HG03378 (cell line): ENCODE results near the gene BTBD9.

Experiments
- ATAC-seq: cut with Tn5 transposase; IDR thresholded peaks from one replicate; pipeline ENCODE4 v1.9.1; 2021; ENCODE audit warnings: mild to moderate bottlenecking, moderate library complexity; ENCODE audit not compliant: unreplicated experiment

Gene BTBD9

GRCh38 chr6:38171997-38172738 lies 467.6 kb downstream of the BTBD9 start:
- ATAC-seq, result no peak

DNA sequence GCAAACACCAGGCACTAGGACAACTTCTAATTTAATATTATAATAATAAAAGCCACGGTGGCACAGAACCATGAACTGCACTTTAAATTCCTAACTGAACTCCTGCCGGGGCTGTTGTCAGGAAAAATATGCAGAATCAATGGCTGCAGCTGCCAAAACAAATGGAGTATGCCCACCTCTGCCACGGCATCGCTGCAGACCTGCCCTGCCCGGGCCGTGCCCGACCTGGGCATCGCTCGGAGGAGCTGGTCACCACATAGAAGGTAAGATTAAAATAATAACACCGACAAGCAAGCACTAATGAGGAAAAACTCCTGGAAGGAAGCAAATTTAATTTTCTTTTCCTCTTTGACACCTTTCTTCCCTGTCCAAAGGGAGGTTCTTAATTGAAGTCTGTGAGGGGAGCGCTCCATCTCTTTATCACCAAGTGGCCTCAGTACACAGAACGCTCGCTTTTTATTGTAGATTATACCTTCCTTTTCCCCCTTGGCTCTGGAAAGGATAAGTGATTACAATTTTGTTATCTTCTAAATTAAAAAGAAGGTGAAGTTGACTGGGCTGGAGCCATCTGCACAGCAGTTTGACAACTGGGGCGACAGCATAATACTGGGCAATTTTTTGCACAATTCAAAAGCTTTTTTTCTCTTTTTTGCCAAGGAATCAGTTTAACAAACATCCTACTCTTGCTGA lies 468.9 kb downstream of the BTBD9 start:
- ATAC-seq, result no peak

DNA sequence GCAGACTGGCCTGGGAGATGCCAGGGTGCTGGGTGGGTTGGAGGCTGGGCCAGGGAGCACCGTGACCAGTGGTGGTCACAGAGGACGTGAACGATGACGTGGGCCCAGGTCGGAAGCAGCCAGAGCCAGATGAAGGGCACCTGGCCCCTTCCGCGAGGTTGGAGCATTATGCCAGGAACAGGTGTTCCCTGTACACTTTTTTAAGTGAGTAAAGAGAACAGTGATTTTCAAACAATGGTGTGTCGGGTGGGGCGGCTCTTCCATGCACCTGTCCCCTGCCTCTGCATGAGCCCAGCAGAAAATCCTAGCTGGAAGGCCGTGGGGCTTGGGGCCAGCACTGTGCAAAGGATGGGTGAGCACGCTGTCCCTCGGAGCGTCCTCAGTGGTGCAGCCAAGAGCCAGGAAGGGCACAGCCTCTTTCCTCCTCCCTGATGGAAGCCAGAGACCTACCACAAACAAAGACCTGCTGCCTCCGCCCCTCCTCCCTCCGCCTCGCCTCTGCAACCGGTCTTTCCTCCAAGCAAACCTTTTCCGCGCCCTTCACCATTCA lies 469.7 kb downstream of the BTBD9 start:
- no peak for ATAC-seq

GRCh38 chr6:38169221-38169976 lies 470.3 kb downstream of the BTBD9 start:
- ATAC-seq, result no peak

DNA sequence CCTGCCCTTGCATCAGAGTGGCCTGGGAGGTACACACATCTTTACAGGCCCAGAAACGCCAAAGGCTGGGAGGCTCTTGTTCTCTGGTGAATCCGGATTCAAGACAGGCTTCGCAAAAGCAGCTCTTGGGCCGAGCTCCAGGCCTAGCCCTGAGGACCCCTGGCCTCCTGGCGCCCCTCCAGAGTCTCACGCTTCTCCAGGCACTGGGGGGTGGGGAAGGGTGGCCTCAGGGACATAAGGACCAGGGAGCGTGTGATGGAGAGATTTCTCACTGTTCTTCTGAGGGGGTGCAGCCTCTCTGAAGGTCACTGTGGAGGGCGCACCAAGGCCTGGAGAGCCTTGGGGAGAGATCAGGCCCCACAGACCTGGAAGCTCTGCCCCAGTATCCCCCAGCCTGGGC lies 471.0 kb downstream of the BTBD9 start:
- no peak for ATAC-seq

- no peak for ATAC-seq
These were observed 471.6 kb downstream of the BTBD9 start for GRCh38 chr6:38168126-38168525.

GRCh38 chr6:38167598-38167997 lies 472.1 kb downstream of the BTBD9 start:
- no peak for ATAC-seq

DNA sequence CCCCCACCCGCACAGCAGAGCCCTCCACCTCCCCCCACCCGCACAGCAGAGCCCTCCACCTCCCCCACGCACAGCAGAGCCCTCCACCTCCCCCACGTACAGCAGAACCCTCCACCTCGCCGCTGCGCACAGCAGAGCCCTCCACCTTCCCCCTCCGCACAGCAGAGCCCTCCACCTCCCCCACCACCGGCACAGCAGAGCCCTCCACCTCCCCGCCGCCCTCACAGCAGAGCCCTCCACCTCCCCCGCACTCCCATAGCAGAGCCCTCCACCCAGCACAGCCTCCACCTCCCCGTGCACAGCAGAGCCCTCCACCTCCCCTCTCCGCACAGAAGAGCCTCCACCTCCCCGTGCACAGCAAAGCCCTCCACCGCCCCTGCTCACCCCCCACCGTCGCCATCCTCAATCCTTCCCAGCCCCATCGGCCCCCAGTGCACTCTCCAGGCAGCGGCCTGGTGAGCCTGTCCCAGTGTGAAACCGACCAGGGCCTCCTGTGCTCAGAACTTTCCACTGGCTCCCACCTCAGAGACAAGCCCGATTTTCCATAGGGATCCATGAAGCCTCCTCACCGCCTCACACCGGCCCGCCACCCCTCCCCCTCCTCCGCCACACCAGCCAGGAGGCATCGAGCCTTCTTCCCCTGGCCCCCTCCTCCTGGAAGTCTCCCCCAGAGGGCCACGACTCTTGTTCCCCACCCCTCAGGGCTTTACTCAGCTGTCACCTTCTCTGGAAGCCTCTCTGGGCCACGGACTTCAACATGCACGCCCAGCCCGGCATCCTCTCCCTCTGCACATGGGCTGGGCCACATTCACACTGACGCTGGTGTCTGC lies 473.1 kb downstream of the BTBD9 start:
- no peak for ATAC-seq

DNA sequence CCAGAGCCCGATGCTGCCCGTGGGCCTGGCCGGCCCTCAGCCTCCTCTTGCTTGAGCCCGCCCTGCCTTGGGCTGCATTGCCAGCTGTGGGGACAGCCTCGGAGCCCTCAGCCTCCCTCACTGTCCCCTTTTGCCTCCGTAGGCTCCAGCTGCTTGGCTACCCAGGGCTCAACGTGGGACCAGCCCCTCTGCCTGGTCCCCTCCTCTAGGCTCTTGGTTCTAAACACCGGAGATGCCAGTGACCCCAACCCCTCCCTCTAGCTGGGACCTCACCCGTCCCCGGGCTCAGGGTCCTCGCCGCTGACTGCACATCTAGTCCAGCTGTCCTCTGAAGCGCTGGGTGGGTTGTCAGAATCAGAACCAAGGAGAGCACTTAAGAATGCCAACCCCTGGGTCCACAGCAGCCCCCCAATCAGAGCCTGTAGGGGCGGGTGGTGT lies 475.0 kb downstream of the BTBD9 start:
- no peak for ATAC-seq

DNA sequence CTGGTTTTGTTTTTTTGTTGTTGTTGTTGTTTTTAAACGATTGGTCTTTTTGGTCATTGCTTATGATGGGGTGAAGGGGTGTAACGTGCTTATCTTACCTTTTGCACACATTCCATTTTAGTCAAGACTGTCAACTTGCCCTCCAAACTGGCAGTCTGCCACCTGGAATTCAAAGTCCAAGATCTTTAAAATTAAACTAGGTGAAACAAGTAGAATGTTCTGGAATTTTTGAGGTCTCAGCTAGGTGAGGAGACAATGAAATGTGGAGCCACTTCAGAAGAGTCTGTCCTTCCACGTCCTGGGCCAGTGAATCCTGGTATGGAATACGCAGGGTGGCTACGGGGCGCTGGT lies 475.6 kb downstream of the BTBD9 start:
- ATAC-seq, result no peak

- no peak for ATAC-seq
These were observed 476.3 kb downstream of the BTBD9 start for GRCh38 chr6:38163186-38164130.

DNA sequence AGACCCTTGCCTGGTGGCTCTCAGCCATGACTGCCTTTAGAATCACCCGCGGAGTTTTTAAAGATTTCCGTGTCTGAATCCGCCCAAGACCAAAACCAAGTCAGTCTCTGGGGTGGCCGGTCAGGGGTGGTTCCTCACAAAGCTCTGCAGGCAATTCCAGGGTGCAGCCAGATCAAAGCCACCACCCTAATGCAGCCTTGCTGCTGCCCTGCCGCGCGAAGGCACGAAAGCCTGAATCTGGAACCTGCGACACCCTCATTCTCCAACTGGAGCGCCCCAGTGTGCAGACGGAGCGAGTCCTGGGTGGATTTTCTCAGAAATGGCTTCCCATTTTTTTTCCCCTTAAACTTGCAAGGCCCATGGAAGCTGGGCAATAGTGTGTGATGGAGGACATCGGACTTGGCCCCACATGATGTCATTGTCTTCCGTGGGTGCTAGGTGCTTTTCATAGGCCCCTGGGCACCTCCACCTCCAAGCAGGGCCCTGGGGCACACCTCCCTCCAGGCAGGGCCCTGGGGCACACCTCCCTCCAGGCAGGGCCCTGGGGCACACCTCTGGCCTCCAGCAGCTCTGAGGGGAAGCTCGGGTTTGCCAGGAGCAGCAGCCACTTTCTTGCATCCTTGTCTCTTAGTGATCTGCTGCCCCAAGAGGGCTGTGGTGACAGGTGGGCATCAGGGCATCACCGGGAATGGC lies 477.1 kb downstream of the BTBD9 start:
- ATAC-seq, result no peak

- ATAC-seq, result no peak
These were observed 477.8 kb downstream of the BTBD9 start for GRCh38 chr6:38161754-38162492.

DNA sequence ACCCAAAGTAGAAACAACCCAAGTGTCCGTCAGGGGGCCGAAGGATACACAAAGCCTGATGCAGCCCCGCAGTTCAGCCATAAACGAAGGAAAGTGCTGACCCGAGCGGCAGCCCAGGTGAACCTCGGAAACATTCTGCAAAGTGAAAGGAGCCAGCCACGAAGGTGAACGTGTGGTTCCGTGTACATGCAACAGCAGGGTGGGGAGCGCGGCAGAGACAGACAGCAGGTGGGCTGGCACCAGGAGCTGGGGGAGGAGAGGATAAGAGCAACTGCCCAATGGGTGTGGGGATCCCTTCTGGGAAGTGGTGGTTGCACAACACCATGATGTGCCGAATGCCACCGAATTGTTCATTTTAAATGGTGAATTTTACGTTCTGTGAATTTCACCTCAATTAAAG lies 478.4 kb downstream of the BTBD9 start:
- ATAC-seq, result no peak

DNA sequence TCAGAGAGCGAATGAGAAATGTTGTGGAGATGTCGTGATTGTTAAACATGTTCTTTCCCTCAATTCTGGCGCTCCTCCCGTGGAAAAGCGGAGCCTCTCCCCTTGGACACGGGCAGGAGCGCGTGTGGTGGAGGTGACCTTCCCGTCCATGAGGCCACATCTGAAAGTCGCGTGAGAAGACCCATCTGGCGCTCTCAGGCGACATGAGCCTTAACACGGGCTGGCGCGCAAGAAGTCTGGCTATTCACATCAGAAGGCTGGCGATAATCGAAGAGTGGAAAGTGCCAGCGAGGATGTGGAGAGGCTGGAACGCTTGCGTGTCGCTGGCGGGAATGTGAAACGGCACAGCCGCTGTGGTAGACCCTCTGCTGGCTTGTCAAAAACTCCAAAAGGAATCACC lies 478.9 kb downstream of the BTBD9 start:
- ATAC-seq, result no peak

GRCh38 chr6:38159596-38159995 lies 480.1 kb downstream of the BTBD9 start:
- ATAC-seq, result no peak

- ATAC-seq, result no peak
These were observed 480.9 kb downstream of the BTBD9 start for GRCh38 chr6:38158762-38159350.

DNA sequence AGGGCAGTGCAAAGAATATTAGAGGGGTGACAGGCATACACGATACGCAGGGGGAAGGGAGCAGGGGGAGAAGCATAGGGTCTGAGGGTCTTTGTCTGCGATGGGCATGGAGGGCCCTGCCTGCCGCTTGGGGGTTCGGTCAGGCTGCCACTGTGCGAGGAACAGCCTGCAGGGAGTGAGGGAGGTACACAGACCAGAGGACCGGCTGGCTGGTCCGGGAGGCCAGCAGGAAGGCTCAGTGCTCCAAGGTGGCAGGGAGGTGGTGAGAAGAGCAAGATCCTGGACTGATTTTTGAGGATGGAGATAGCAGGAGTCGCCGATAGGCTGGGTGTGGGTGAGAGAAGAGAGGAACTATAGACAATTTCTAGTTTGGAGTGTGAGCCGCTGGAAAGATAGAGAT lies 481.8 kb downstream of the BTBD9 start:
- ATAC-seq, result no peak
